ENCODE data around the gene PBX2. TPM values are rescaled to one million over a fixed set of nuclear protein-coding genes. Genes with fewer than 3 reads are reported as not detected.
"Not testable (repeated sequence)": the region's sequence is repeated elsewhere in the genome, so short reads cannot be mapped to it uniquely, and the experiment has no call there.

PBX2 gene
- total RNA-seq, 1 donor, result 19.6 TPM

DNA sequence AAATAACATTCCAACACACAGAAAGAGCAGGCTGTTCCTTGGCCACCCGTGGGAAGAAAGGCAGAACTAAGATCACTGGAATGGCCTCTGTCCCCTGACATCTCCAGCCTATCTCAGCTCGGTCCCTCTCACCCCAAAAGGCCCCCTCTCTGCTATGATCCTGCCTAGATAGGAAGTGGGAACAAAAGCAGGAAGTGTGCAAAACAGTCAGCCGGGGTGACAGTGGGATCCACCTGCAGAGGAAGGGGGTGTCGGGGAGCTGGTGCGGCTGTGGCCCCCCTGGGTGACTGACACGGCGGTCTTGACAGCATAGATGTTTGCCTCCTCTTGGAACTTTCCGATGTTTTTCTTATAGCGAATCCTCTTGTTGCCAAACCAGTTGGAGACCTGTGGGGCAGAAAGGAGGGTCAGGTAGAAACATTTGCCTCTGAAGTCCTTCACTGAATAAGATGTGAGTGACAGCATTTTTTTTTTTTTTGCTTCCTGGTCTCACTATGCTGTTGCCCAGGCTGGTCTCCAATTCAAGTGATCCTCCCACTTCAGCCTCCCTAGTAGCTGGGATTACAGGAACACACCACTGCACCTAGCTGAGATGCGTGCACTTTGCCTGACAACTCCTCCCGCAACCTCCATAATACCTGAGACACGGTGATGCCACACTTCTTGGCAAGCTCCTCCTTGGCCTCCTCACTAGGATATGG is 2.8 kb downstream of the PBX2 start:
- DNase-seq (ENCODE audit: low read depth), result no peak
- TF ChIP-seq, protein P1, sequence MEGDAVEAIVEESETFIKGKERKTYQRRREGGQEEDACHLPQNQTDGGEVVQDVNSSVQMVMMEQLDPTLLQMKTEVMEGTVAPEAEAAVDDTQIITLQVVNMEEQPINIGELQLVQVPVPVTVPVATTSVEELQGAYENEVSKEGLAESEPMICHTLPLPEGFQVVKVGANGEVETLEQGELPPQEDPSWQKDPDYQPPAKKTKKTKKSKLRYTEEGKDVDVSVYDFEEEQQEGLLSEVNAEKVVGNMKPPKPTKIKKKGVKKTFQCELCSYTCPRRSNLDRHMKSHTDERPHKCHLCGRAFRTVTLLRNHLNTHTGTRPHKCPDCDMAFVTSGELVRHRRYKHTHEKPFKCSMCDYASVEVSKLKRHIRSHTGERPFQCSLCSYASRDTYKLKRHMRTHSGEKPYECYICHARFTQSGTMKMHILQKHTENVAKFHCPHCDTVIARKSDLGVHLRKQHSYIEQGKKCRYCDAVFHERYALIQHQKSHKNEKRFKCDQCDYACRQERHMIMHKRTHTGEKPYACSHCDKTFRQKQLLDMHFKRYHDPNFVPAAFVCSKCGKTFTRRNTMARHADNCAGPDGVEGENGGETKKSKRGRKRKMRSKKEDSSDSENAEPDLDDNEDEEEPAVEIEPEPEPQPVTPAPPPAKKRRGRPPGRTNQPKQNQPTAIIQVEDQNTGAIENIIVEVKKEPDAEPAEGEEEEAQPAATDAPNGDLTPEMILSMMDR (IDR thresholded peaks at IDR 0.05; ENCODE audit: insufficient read depth, low read length), result no peak
- H3K4me3 ChIP-seq (ENCODE audit: low read depth, low read length), result no peak overlapping the region

DNA sequence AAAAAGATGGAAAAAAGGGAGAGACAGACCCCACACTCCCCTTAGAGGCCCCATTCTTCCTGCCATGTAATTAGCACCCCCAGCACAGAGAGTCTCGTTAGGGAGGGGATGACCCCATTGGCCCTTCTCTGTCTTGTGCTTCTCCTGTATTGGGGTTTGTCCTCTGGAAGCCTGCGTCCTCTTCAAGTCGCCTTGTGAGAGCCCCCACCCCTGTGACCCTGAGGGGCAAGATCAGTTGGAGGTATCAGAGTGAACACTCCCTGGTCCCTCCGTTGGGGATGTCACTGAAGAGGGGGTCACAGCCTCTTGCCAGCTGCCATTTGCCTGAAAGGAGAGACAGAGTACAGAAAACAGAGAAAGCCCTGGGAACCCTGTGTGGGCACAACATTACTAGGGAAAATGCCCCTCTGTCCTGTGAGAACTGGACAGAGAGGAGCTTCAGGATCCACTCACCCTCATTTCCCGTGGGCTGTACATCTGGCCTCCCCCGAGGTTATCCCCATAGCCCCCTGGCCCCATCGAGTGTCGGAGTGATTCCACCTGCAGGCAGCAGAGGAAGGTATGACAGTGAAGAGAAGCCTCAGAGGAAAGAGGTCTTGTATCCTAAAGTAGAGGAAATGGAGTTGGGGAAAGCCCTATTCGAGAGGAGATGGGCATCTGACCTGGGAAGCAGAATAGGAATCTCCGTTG is 3.7 kb downstream of the PBX2 start:
- H3K4me3 ChIP-seq (ENCODE audit: low read depth, low read length); DNase-seq (ENCODE audit: low read depth): not testable (repeated sequence)

DNA sequence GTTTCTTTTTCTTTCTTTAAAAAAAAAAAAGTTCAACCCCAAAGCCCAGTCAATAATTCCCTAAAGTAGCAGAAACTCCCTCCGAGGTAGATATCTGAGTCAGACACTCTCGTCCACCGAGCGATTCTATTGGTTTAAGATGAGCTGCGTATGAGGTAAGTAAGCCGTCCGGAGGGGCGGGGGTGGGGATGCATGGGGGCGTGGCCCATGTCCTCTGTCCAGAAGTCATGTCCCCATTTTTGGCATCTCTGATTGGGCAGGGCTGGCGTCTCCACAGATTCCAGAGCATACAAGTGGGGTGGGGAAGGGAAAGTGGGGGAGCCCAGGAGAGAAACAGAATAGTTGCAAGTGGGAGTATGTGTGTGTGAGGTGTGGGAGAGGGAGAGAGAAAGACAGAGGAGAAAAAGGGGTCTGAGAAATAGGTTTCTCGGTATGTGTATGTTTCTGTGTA is 4.3 kb downstream of the PBX2 start:
- H3K4me3 ChIP-seq (ENCODE audit: low read depth, low read length), result not testable (repeated sequence)
- DNase-seq (ENCODE audit: low read depth), result peak; percentile 85

DNA sequence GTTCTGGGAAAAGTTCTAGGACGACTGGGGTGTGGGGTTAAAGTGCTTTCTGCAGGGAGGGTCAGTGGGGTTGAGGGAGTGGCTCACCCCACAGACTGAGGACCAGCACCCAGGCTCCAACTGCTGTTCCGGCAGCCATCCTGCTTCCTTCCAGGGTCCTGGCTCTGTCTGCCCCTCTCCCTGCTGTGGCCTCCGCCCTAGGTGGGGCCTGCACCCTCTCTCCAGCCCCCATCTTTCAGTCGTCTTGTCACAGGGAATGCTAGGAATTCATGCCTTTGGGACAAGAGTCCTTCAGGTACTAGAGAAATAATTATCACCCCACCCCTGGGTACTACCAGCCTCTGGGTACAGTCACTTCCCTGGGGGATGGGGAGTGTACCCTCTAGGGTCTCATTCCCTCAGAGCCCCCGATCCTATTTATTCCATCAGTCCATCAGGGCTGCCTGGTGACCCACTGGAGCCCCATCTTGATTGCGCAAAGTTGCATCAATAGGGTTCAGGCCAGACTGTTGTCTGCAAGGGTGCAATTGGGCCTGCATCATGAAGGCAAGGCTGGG is 5.8 kb downstream of the PBX2 start, which contains the start of gene AGER:
Gene AGER, minus strand, starts transcription at position 170 of the 557 bp plus-strand sequence. Its CDS starts 31 bp downstream, at position 139.
- DNase-seq (ENCODE audit: low read depth), result no peak
- H3K4me3 ChIP-seq (ENCODE audit: low read depth, low read length), result no peak within 1 kb of the TSS
- TF ChIP-seq, protein P1 (IDR thresholded peaks at IDR 0.05; ENCODE audit: insufficient read depth, low read length), result no peak

DNA sequence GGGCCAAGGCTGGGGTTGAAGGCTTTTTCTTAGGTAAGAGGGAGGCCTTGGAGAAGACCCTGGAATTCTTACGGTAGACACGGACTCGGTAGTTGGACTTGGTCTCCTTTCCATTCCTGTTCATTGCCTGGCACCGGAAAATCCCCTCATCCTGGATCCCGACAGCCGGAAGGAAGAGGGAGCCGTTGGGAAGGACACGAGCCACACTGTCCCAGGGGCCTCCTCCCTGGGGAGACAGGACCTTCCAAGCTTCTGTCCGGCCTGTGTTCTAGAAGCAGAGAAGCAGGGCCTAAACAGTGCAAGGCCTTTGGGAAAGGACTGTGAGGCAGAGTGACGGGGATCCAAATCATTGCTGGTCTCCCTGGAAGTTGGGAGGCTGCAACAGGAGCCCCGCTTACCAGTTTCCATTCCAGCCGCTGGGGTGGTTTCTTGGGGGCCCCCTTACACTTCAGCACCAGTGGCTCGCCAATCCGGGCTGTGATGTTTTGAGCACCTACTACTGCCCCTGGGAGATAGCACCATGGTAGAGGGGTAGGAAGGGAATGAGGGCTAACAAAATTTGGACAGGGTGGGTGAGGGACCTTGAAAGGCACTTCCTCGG is 6.4 kb downstream of the PBX2 start:
- TF ChIP-seq, protein P1 (IDR thresholded peaks at IDR 0.05; ENCODE audit: insufficient read depth, low read length), result no peak
- H3K4me3 ChIP-seq (ENCODE audit: low read depth, low read length), result no peak overlapping the region
- no peak for DNase-seq (ENCODE audit: low read depth)

DNA sequence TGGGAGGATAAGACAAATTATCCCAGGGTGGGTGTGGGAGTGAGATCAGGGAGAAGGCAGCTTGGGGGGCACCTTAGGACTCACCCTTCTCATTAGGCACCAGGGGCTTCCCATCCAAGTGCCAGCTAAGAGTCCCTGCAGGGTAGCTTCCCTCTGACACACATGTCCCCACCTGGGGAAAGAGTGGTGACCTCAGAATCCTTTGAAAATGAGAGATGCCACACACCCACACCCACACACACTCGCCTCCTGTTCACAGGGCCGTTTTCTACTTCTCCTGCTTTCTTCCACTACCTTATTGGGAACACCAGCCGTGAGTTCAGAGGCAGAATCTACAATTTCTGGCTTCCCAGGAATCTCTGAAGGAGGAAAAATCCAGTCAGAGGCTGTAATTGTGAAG is 7.0 kb downstream of the PBX2 start:
- TF ChIP-seq, protein P1 (IDR thresholded peaks at IDR 0.05; ENCODE audit: insufficient read depth, low read length), result no peak
- H3K4me3 ChIP-seq (ENCODE audit: low read depth, low read length), result no peak overlapping the region
- no peak for DNase-seq (ENCODE audit: low read depth)

DNA sequence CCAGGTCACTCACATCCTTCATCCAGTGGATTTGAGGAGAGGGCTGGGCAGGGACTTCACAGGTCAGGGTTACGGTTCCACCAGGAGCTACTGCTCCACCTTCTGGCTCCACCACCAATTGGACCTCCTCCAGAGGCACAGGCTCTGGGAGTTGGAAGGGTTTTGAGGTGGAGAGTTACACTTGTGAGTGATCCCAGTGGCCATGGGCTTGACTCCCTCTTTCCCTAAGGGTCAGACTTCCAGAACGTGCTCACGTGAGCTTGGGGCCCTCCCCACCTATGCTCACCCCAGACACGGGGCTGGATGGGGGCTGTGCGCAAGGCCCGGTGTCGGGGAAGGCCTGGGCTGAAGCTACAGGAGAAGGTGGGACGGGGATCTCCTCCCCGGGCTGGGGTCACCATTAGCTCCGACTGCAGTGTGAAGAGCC is 7.4 kb downstream of the PBX2 start:
- DNase-seq (ENCODE audit: low read depth), result no peak
- H3K4me3 ChIP-seq (ENCODE audit: low read depth, low read length), result no peak overlapping the region
- TF ChIP-seq, protein P1 (IDR thresholded peaks at IDR 0.05; ENCODE audit: insufficient read depth, low read length), result no peak

Measured in fibroblast of the aortic adventitia (primary cell).